Activated T-cell treated with anti-CD3 and anti-CD28 coated beads, Interleukin-2, amount 50 U/mL, for 72 hours (primary cell): Measurements from ENCODE around the gene GRM7. TPM values are rescaled to one million over a fixed set of nuclear protein-coding genes. Genes with fewer than 3 reads are reported as not detected.
"Not testable (repeated sequence)": the region's sequence is repeated elsewhere in the genome, so short reads cannot be mapped to it uniquely, and the experiment has no call there.

Experiments used
- ATAC-seq, 2 donors: fragments of 150-1000 bp; cut with Tn5 transposase; replicated peaks in 1 of 2; 2 replicates each; pipeline ENCODE4 v1.10.0; 2021; ENCODE audit warnings: moderate library complexity in 2 of 2, mild to moderate bottlenecking in 1 of 2
- DNase-seq, 2 donors: peaks; one replicate each; pipeline ENCODE4 v3.0.0; 2021 to 2022; ENCODE audit warnings: mixed read lengths in 1 of 2
- H3K27ac Mint-ChIP-seq: one replicate; pipeline ENCODE4 v1.8.0; 2022; ENCODE audit warnings: mild to moderate bottlenecking, moderate library complexity, mixed read lengths
- H3K27me3 Mint-ChIP-seq: one replicate; pipeline ENCODE4 v1.8.0; 2022; ENCODE audit warnings: low read depth, mixed read lengths
- H3K36me3 Mint-ChIP-seq, 2 donors: one replicate each; pipeline ENCODE4 v1.8.0; 2022; ENCODE audit warnings: mixed read lengths in 2 of 2, mild to moderate bottlenecking in 1 of 2; ENCODE audit not compliant: insufficient read depth in 2 of 2
- H3K4me1 Mint-ChIP-seq: one replicate; pipeline ENCODE4 v1.8.0; 2022; ENCODE audit warnings: low read depth, mixed read lengths
- H3K4me3 Mint-ChIP-seq, 2 donors: one replicate each; pipeline ENCODE4 v1.8.0; 2022; ENCODE audit warnings: mild to moderate bottlenecking in 2 of 2, mixed read lengths in 2 of 2, moderate library complexity in 2 of 2
- H3K9me3 Mint-ChIP-seq, 2 donors: one replicate each; pipeline ENCODE4 v1.8.0; 2022; ENCODE audit warnings: mixed read lengths in 2 of 2
- total RNA-seq, 2 donors: library from RNA; stranded (reverse); gene quantifications; one replicate each; pipeline ENCODE4 v1.2.3, GENCODE V29; 2022

GRM7 gene
- total RNA-seq, 2 donors from 2014 or later: not detected

- H3K36me3 Mint-ChIP-seq: no peaks in the 10 kb centered on the region
Observed at GRCh38 chr3:6912240-6912639, 51.3 kb downstream of the GRM7 start.

DNA sequence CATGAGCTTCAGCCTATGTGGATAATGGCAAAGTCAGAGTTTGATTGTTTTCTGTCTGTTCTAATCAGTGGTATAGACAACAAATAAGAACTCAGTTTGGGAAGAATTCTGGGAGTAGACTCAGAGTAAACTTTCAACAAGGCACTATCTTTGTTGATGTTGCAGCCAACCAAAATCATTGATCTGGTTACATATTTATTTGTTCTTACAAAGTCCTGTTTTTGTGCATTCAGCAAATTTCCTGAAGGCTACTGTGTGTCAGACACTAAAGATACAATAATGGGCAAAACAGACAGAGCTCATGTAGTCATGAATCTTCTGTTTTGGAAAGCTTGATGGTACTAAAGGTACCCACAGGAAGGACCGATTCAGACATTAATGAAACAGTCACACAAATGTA is 55.0 kb downstream of the GRM7 start:
- Mint-ChIP-seq H3K27ac (no peak overlapping the region), H3K4me1 (no peaks in the 10 kb centered on the region), H3K4me3 (no peak overlapping the region), H3K27me3 (no peaks in the 10 kb centered on the region), H3K36me3 (no peaks in the 10 kb centered on the region), H3K9me3 (peaks cover 2 to 3% of the 10 kb centered on the region in 2 donors)
- DNase-seq (no peak), ATAC-seq (no peak)

More at GRCh38 chr3:6912240-6912639, 51.3 kb downstream of the GRM7 start:
- DNase-seq (no peak), ATAC-seq (no peak)
- Mint-ChIP-seq H3K27me3 (no peaks in the 10 kb centered on the region), H3K9me3 (peaks cover 3 to 4% of the 10 kb centered on the region in 2 donors), H3K4me3 (no peak overlapping the region), H3K4me1 (no peaks in the 10 kb centered on the region), H3K27ac (no peak overlapping the region)

DNA sequence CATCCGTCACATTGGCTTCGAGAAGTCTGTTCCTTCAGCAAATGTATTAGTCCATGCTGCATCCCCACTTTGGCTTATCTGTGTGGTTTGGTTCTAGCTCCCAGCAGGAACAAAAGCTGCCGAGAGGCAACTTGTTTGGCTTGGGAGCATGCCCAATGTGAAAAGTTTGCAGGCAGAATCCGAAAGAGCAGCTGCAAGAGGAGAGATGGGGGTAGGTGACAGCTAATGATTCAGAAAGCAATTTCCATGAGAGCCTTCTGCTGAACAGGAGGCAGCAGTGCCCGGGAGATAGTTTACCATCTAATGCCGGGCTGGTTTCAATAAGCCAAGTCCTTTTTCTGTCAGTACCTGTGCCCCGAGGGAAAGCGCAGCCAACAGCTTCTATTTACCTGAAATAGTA is 60.2 kb downstream of the GRM7 start:
- no peak overlapping the region for H3K4me3 Mint-ChIP-seq
- H3K4me1 Mint-ChIP-seq: no peaks in the 10 kb centered on the region
- no peaks in the 10 kb centered on the region for H3K27me3 Mint-ChIP-seq
- no peak overlapping the region for H3K27ac Mint-ChIP-seq
- no peak for ATAC-seq
- no peak for DNase-seq
- H3K9me3 Mint-ChIP-seq: peaks cover 0 to 2% of the 10 kb centered on the region in 2 donors
- H3K36me3 Mint-ChIP-seq: no peaks in the 10 kb centered on the region

GRCh38 chr3:6921876-6922275 is 61.0 kb downstream of the GRM7 start:
- DNase-seq: no peak
- Mint-ChIP-seq H3K9me3 (peaks cover 0 to 2% of the 10 kb centered on the region in 2 donors), H3K4me3 (no peak overlapping the region), H3K27ac (no peak overlapping the region), H3K4me1 (no peaks in the 10 kb centered on the region), H3K27me3 (no peaks in the 10 kb centered on the region), H3K36me3 (no peaks in the 10 kb centered on the region)
- ATAC-seq: no peak

DNA sequence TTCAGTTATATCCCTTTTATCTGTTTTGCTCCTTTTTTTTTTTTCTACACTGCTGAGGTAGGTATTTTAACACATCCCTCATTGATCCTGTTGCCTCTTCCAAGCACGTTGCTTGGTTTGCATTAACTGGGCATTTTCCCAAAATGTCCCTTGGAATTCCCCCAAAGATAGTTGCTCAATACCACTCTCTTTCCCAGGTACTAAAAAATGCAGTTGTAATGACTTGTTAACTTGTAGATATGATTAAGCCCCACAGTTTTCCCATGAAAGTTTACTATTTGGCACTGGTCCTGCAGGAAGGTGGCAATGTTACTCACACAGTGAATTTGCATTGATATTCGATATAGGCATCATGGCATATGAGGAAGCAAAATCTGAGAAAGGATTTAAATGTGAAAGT is 67.1 kb downstream of the GRM7 start:
- Mint-ChIP-seq H3K4me1 (no peaks in the 10 kb centered on the region), H3K27me3 (no peaks in the 10 kb centered on the region), H3K36me3 (no peaks in the 10 kb centered on the region), H3K27ac (no peak overlapping the region), H3K9me3 (peaks cover 2 to 5% of the 10 kb centered on the region in 2 donors), H3K4me3 (no peak overlapping the region)
- no peak for DNase-seq
- ATAC-seq: no peak

DNA sequence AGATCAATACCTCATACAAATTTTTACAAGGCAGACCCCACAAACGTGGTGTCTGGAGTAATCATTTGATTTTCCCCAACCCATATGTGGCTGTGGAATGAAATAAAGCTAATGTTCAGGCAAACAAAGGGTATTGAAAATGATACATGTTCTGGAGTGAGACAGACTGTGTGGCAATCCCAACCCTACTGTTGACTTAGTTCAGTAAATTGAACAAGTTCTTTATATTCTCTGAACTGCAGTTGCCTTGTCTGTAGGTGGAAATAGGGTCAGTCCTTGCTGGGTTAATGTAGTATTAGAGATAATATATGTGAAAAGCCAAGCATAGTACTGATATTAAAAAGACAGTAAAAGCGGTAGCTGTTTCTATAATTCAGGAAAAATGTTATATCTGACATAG is 69.0 kb downstream of the GRM7 start:
- H3K27me3 Mint-ChIP-seq: no peaks in the 10 kb centered on the region
- H3K9me3 Mint-ChIP-seq: peaks cover 2 to 5% of the 10 kb centered on the region in 2 donors
- H3K4me1 Mint-ChIP-seq: no peaks in the 10 kb centered on the region
- peaks cover 0 to 2% of the 10 kb centered on the region in 2 donors for H3K36me3 Mint-ChIP-seq
- ATAC-seq (no peak), DNase-seq (no peak)
- H3K27ac Mint-ChIP-seq: no peak overlapping the region
- no peak overlapping the region for H3K4me3 Mint-ChIP-seq

DNA sequence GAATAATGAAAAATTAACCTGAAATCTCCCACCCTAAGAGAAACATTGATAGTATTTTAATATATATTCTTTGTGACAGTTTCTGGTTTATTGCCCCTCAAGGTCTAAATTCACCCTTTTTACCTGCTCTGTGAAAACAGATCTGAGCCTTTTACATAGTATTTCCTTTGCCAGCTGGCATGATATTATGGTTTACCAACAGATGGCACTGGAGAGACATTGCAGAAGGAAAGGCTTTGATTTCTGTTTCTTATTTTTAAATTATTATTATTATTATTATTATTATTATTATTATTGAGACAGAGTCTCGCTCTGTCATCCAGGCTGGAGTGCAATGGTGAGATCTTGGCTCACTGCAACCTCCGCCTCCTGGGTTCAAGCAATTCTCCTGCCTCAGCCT is 74.5 kb downstream of the GRM7 start:
- H3K4me3 Mint-ChIP-seq, H3K27me3 Mint-ChIP-seq, H3K27ac Mint-ChIP-seq, H3K36me3 Mint-ChIP-seq, H3K9me3 Mint-ChIP-seq, ATAC-seq, DNase-seq, H3K4me1 Mint-ChIP-seq: not testable (repeated sequence)

- no peak for ATAC-seq
- peaks cover 1 to 2% of the 10 kb centered on the region in 2 donors for H3K9me3 Mint-ChIP-seq
- no peaks in the 10 kb centered on the region for H3K27me3 Mint-ChIP-seq
- H3K27ac Mint-ChIP-seq: no peak overlapping the region
- H3K36me3 Mint-ChIP-seq: peaks cover 0 to 4% of the 10 kb centered on the region in 2 donors
- no peaks in the 10 kb centered on the region for H3K4me1 Mint-ChIP-seq
- DNase-seq: no peak
- no peak overlapping the region for H3K4me3 Mint-ChIP-seq
Observed at GRCh38 chr3:6935970-6936369, 75.1 kb downstream of the GRM7 start.

- Mint-ChIP-seq H3K27ac (no peak overlapping the region), H3K9me3 (peaks cover 0 to 2% of the 10 kb centered on the region in 2 donors), H3K4me3 (no peak overlapping the region), H3K27me3 (no peaks in the 10 kb centered on the region), H3K4me1 (no peaks in the 10 kb centered on the region), H3K36me3 (peaks cover 0 to 2% of the 10 kb centered on the region in 2 donors)
- DNase-seq: no peak
- ATAC-seq: no peak
Observed at GRCh38 chr3:6962801-6963200, 101.9 kb downstream of the GRM7 start.

DNA sequence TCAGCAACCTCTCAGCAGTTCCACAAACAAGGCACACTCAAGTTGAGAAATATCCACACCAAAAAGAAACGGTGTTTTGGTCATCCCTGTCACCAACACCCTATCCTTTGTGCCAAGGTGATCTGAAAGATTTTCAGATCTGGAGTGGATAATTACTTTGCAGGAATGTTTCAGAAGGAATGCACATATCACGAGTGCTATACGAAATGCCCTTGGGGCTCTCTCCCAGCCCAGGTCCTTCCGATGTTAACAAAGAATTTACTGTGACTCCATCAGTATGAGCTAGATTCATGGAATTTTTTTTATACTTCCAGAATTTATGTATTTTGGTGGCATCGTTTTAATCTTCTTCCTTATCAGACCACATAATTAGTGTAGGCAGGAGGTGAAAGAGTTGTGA is 105.0 kb downstream of the GRM7 start:
- Mint-ChIP-seq H3K27me3 (no peaks in the 10 kb centered on the region), H3K36me3 (peaks cover 0 to 2% of the 10 kb centered on the region in 2 donors), H3K4me1 (no peaks in the 10 kb centered on the region), H3K4me3 (no peak overlapping the region), H3K9me3 (peaks cover 2 to 4% of the 10 kb centered on the region in 2 donors), H3K27ac (no peak overlapping the region)
- no peak for ATAC-seq
- DNase-seq: no peak

GRCh38 chr3:6971933-6972332 is 111.0 kb downstream of the GRM7 start:
- no peak for DNase-seq
- Mint-ChIP-seq H3K9me3 (peaks cover 0 to 4% of the 10 kb centered on the region in 2 donors), H3K27me3 (no peaks in the 10 kb centered on the region), H3K4me1 (no peaks in the 10 kb centered on the region), H3K36me3 (no peaks in the 10 kb centered on the region), H3K4me3 (no peak overlapping the region), H3K27ac (no peak overlapping the region)
- no peak for ATAC-seq

DNA sequence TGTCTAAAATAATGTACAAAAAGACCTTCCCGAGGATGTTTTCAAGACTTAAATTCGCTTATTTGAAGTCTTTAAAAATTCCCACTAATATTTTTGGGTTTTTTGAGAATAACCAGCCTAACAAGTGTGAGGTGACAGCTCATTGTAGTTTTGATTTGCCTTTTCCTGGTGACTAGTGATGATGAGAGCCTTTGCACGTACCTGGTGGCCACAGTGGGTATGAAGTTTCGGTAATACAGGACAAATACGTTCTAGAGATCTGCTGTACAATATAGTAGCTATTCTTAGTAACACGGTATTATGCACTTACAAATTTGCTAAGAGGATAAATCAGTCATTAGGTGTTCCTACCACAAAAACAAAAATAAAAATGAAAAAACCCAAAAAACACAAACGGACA is 124.9 kb downstream of the GRM7 start:
- ATAC-seq: no peak
- H3K27ac Mint-ChIP-seq: no peak overlapping the region
- H3K36me3 Mint-ChIP-seq: no peaks in the 10 kb centered on the region
- H3K4me3 Mint-ChIP-seq: no peak overlapping the region
- H3K9me3 Mint-ChIP-seq: peaks cover 3 to 8% of the 10 kb centered on the region in 2 donors
- no peaks in the 10 kb centered on the region for H3K4me1 Mint-ChIP-seq
- DNase-seq: no peak
- H3K27me3 Mint-ChIP-seq: no peaks in the 10 kb centered on the region

- Mint-ChIP-seq H3K4me1 (no peaks in the 10 kb centered on the region), H3K27me3 (no peaks in the 10 kb centered on the region), H3K4me3 (no peak overlapping the region), H3K36me3 (peaks cover 0 to 2% of the 10 kb centered on the region in 2 donors), H3K9me3 (peaks cover 10 to 14% of the 10 kb centered on the region in 2 donors), H3K27ac (no peak overlapping the region)
- no peak for DNase-seq
- ATAC-seq: no peak
Observed at GRCh38 chr3:6989608-6990291, 128.8 kb downstream of the GRM7 start.

GRCh38 chr3:6994081-6994668 is 133.3 kb downstream of the GRM7 start:
- Mint-ChIP-seq H3K36me3 (peaks cover 0 to 5% of the 10 kb centered on the region in 2 donors), H3K27ac (no peak overlapping the region), H3K9me3 (peaks cover 9 to 11% of the 10 kb centered on the region in 2 donors), H3K4me1 (no peaks in the 10 kb centered on the region), H3K27me3 (no peaks in the 10 kb centered on the region), H3K4me3 (no peak overlapping the region)
- DNase-seq: no peak
- no peak for ATAC-seq
